Fibroblast of the aortic adventitia (primary cell): ENCODE measurements around the gene RBMXL3. TPM values are rescaled to one million over a fixed set of nuclear protein-coding genes. Genes with fewer than 3 reads are reported as not detected.
"Not testable (repeated sequence)": the region's sequence is repeated elsewhere in the genome, so short reads cannot be mapped to it uniquely, and the experiment has no call there.

Experiments used
- DNase-seq: peaks from one replicate; pipeline ENCODE4 v3.0.0-alpha.2; 2010; ENCODE audit warnings: low read depth
- H3K4me3 ChIP-seq: 2 replicates; pipeline ENCODE4 v1.5.1; 2011; ENCODE audit warnings: low read depth, mild to moderate bottlenecking, control low read depth, low read length, moderate library complexity
- CTCF ChIP-seq: IDR thresholded peaks from 2 replicates; pipeline ENCODE4 v1.5.1; 2011; ENCODE audit warnings: mild to moderate bottlenecking, low read length, control low read depth, inconsistent platforms; ENCODE audit not compliant: insufficient read depth
- total RNA-seq: library from RNA; depleted of rRNA; stranded (reverse); fragments of >200 nt; gene quantifications from 2 replicates; pipeline ENCODE4 v1.2.3, GENCODE V29; 2012; ENCODE audit warnings: low replicate concordance

The RBMXL3 gene
- total RNA-seq, 1 donor: not detected

- TF ChIP-seq CTCF: no peak
- DNase-seq: no peak
- H3K4me3 ChIP-seq: no peak overlapping the region
Observed at GRCh38 chrX:115183980-115184379, 5.2 kb upstream of the RBMXL3 start.

DNA sequence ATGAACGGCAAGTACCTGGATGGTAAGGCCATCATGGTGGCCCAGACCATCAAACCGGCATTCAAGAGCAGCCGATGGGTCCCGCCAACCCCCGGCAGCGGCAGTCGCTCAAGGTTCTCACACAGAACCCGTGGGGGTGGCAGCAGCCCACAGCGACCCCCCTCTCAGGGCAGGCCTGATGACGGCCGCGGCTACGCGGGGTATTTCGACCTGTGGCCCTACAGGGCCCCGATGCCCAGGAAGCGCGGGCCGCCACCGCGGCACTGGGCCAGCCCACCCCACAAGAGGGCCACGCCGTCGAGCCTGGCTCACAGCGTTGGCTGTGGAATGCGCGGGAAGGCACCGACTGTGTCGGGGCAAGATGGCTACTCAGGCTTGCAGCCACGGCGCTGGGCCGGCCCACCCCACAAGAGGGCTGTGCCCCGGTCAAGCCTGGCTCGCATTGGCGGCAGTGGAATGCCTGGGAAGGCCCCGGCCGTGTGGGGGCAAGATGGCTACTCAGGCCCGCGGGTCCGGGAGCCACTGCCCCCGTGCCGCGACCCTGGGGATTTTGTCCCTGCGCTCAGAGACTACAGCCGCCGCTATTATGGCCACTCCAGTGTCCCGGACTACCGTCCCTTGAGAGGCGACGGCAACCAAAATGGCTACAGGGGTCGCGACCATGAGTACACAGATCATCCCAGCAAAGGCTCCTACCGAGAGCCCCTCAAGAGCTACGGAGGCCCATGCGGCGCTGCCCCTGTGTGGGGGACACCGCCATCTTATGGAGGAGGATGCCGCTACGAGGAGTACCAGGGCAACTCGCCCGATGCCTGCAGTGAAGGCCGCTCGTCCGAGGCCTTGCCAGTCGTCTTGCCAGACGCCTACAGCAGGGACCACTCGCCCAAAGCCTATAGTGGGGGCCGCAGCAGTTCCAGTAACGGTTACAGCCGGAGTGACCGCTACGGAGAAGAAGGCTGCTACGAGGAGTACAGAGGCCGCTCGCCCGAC is 731 bp downstream of the RBMXL3 start:
- DNase-seq: no peak
- no peak for TF ChIP-seq CTCF

GRCh38 chrX:115190636-115191489 is 1.7 kb downstream of the RBMXL3 start:
- no peak for DNase-seq
- H3K4me3 ChIP-seq: no peak overlapping the region
- no peak for TF ChIP-seq CTCF

More for the DNA sequence above, 731 bp downstream of the RBMXL3 start:
- no peak overlapping the region for H3K4me3 ChIP-seq

DNA sequence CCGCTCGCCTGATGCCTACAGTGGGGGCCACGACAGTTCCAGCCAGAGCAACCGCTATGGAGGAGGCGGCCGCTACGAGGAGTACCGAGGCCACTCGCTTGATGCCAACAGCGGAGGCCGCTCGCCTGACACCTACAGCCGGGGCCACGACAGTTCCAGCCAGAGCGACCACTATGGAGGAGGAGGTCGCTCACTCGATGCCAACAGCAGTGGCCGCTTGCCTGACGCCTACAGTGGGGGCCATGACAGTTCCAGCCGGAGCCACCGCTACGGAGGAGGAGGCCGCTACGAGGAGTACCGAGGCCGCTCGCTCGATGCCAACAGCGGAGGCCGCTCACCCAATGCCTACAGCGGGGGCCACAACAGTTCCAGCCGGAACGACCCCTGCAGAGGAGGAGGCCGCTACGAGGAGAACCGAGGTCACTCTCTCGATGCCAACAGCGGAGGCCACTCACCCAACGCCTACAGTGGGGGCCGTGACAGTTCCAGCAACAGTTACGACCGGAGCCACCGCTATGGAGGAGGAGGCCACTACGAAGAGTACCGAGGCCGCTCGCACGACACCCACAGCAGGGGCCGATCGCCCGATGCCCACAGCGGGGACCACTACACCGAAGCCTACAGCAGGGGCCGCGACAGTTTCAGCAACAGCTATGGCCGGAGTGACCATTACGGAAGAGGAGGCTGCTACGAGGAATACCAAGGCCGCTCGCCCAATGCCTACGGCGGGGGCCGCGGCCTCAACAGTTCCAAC is 2.5 kb downstream of the RBMXL3 start:
- no peak for TF ChIP-seq CTCF
- H3K4me3 ChIP-seq: no peak overlapping the region
- no peak for DNase-seq

DNA sequence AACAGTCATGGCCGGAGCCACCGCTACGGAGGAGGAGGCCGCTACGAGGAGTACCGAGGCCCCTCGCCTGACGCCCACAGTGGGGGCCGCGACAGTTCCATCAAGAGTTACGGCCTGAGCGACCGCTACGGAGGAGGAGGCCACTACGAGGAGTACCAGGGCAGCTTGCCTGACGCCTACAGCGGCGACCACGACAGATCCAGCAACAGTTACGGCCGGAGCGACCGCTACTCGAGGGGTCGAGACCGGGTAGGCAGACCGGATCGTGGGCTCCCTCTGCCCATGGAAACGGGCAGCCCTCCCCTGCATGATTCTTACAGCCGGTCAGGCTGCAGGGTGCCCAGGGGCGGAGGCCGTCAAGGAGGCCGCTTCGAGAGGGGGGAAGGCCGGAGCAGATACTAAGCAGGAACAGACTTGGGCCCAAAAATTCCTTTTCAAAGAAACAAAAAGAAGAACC is 3.1 kb downstream of the RBMXL3 start:
- DNase-seq: no peak
- TF ChIP-seq CTCF: no peak
- no peak overlapping the region for H3K4me3 ChIP-seq

- no peak for DNase-seq
- no peak for TF ChIP-seq CTCF
- H3K4me3 ChIP-seq: no peak overlapping the region
Observed at GRCh38 chrX:115204040-115204439, 14.8 kb downstream of the RBMXL3 start.

GRCh38 chrX:115209547-115209946 is 20.3 kb downstream of the RBMXL3 start:
- H3K4me3 ChIP-seq, DNase-seq: not testable (repeated sequence)
